ENCODE measurements around the gene DNAJC5. TPM values are rescaled to one million over a fixed set of nuclear protein-coding genes. Genes with fewer than 3 reads are reported as not detected.

The DNAJC5 gene
- total and polyA plus RNA-seq, 2 experiments from 2014 or later, result 7.1 to 33.5 TPM

GRCh38 chr20:63860325-63861051, 34.4 kb upstream of the DNAJC5 start:
- H2AFZ ChIP-seq, result no peak overlapping the region
- H3K27me3 ChIP-seq (ENCODE audit: insufficient read depth), result no peaks in the 10 kb centered on the region
- H3K27ac ChIP-seq (ENCODE audit: low read depth), result 0 out of 2 replicates have a peak overlapping the region, but pooled peaks have one; percentile 59
- H3F3A ChIP-seq (replicated peaks; ENCODE audit: low read depth), result peaks cover 27% of the 10 kb centered on the region
- no peaks in the 10 kb centered on the region for H3K36me3 ChIP-seq (ENCODE audit: insufficient read depth)
- H3K4me3 ChIP-seq, result no peak overlapping the region
- H3K79me2 ChIP-seq (replicated peaks; ENCODE audit: insufficient read depth), result peaks cover 8% of the 10 kb centered on the region
- ATAC-seq (peak; percentile 0; the same call in 2 of the 3 replicates), DNase-seq (ENCODE audit: low spot score) (no peak)
- H3K9me2 ChIP-seq (ENCODE audit: insufficient read depth), result no peaks in the 10 kb centered on the region
- H4K20me1 ChIP-seq (replicated peaks; ENCODE audit: insufficient read depth), result no peaks in the 10 kb centered on the region
- Mint-ChIP-seq H3K36me3 (ENCODE audit: low read depth) (peaks cover 7% of the 10 kb centered on the region), H3K9me3 (no peaks in the 10 kb centered on the region), H3K4me3 (peak overlapping the region; percentile 40; the same call in 2 of the 3 replicates), H3K27me3 (ENCODE audit: insufficient read depth, low read depth, poor library complexity) (peaks cover 33% of the 10 kb centered on the region), H3K4me1 (peaks cover 59% of the 10 kb centered on the region), H3K27ac (peak overlapping the region; percentile 84; the same call in 1 of the 2 replicates)
- no peak for TF ChIP-seq CREB1 (CRISPR knock-in tag; IDR thresholded peaks at IDR 0.05; ENCODE audit: low read depth)
- TF ChIP-seq ZNF331 (CRISPR knock-in tag; IDR thresholded peaks at IDR 0.05; ENCODE audit: low read depth), result no peak
- no peak for TF ChIP-seq CTCF (conservative IDR thresholded peaks at IDR 0.05; ENCODE audit: low read depth in 2 of 2)
- TF ChIP-seq ZNF462 (CRISPR knock-in tag; IDR thresholded peaks at IDR 0.05), result no peak
- no peak for TF ChIP-seq JUNB (IDR thresholded peaks at IDR 0.05; ENCODE audit: unreplicated experiment)
- TF ChIP-seq NANOG (IDR thresholded peaks at IDR 0.05; ENCODE audit: borderline replicate concordance), result no peak
- TF ChIP-seq STAT1 (IDR thresholded peaks at IDR 0.05; ENCODE audit: unreplicated experiment), result no peak
- no peak for TF ChIP-seq ZNF114 (CRISPR knock-in tag; IDR thresholded peaks at IDR 0.05)
- no peak for TF ChIP-seq ETS1 (IDR thresholded peaks at IDR 0.05)
- TF ChIP-seq, protein P1, sequence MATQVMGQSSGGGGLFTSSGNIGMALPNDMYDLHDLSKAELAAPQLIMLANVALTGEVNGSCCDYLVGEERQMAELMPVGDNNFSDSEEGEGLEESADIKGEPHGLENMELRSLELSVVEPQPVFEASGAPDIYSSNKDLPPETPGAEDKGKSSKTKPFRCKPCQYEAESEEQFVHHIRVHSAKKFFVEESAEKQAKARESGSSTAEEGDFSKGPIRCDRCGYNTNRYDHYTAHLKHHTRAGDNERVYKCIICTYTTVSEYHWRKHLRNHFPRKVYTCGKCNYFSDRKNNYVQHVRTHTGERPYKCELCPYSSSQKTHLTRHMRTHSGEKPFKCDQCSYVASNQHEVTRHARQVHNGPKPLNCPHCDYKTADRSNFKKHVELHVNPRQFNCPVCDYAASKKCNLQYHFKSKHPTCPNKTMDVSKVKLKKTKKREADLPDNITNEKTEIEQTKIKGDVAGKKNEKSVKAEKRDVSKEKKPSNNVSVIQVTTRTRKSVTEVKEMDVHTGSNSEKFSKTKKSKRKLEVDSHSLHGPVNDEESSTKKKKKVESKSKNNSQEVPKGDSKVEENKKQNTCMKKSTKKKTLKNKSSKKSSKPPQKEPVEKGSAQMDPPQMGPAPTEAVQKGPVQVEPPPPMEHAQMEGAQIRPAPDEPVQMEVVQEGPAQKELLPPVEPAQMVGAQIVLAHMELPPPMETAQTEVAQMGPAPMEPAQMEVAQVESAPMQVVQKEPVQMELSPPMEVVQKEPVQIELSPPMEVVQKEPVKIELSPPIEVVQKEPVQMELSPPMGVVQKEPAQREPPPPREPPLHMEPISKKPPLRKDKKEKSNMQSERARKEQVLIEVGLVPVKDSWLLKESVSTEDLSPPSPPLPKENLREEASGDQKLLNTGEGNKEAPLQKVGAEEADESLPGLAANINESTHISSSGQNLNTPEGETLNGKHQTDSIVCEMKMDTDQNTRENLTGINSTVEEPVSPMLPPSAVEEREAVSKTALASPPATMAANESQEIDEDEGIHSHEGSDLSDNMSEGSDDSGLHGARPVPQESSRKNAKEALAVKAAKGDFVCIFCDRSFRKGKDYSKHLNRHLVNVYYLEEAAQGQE (IDR thresholded peaks at IDR 0.05; ENCODE audit: unreplicated experiment), result no peak
- TF ChIP-seq EZH2 (IDR thresholded peaks at IDR 0.05; ENCODE audit: low read depth, unreplicated experiment), result no peak
- peak overlapping the region; percentile 55; the same call in 1 of the 2 replicates for H3K4me2 ChIP-seq
- H3K4me1 ChIP-seq (ENCODE audit: insufficient read depth), result peaks cover 46% of the 10 kb centered on the region
